GOT3 (cell line): ENCODE data around the gene EFEMP2.
"Not testable (repeated sequence)": the region's sequence is repeated elsewhere in the genome, so short reads cannot be mapped to it uniquely, and the experiment has no call there.

Experiments
- DNase-seq: peaks from one replicate; lab custom pipeline; 2025; ENCODE audit warnings: mixed read lengths; lab: John Stamatoyannopoulos, UW

The EFEMP2 gene

GRCh38 chr11:65900125-65900898 lies 27.7 kb upstream of the EFEMP2 start, which contains the start of gene FOSL1:
Gene FOSL1 (minus strand): TSS chr11:65900388. CDS start chr11:65900339, 49 bp downstream.
- peak; percentile 55 for DNase-seq

GRCh38 chr11:65899356-65900124 lies 26.9 kb upstream of the EFEMP2 start:
- DNase-seq: no peak

GRCh38 chr11:65898656-65899355 lies 26.2 kb upstream of the EFEMP2 start:
- DNase-seq: no peak

GRCh38 chr11:65897020-65897471 lies 24.4 kb upstream of the EFEMP2 start:
- DNase-seq: no peak

GRCh38 chr11:65896034-65896999 lies 23.7 kb upstream of the EFEMP2 start:
- no peak for DNase-seq

GRCh38 chr11:65895482-65895981 lies 22.9 kb upstream of the EFEMP2 start:
- DNase-seq: no peak

- DNase-seq: no peak
Observed at GRCh38 chr11:65894034-65894591, 21.5 kb upstream of the EFEMP2 start.

- no peak for DNase-seq
Observed at GRCh38 chr11:65892661-65893317, 20.2 kb upstream of the EFEMP2 start.

GRCh38 chr11:65892137-65892540 lies 19.5 kb upstream of the EFEMP2 start:
- not testable (repeated sequence) for DNase-seq

GRCh38 chr11:65891219-65892136 lies 18.9 kb upstream of the EFEMP2 start:
- no peak for DNase-seq

- DNase-seq: peak; percentile 84
Observed at GRCh38 chr11:65890324-65891218, 18.0 kb upstream of the EFEMP2 start, which contains the start of gene CCDC85B. Gene CCDC85B (plus strand): TSS chr11:65890673. CDS start chr11:65890784, 111 bp downstream.

- peak; percentile 74 for DNase-seq
Observed at GRCh38 chr11:65888163-65888814, 15.7 kb upstream of the EFEMP2 start, which contains the start of gene FIBP. Gene FIBP (minus strand): TSS chr11:65888471. CDS start chr11:65888418, 53 bp downstream.

- no peak for DNase-seq
Observed at GRCh38 chr11:65887723-65888162, 15.1 kb upstream of the EFEMP2 start.

GRCh38 chr11:65886826-65887722 lies 14.5 kb upstream of the EFEMP2 start:
- no peak for DNase-seq

GRCh38 chr11:65885808-65886536 lies 13.4 kb upstream of the EFEMP2 start:
- no peak for DNase-seq
